Aorta (tissue), 5 donors: ENCODE data around the gene NEURL3. TPM values are rescaled to one million over a fixed set of nuclear protein-coding genes. Genes with fewer than 3 reads are reported as not detected.

Experiments used
- ATAC-seq: fragments of 200-7000 bp; cut with Tn5 transposase; one replicate; pipeline ENCODE4 v1.9.1; 2022; ENCODE audit warnings: moderate library complexity; ENCODE audit not compliant: low FRiP score
- DNase-seq, 2 donors: peaks; one replicate each; pipeline ENCODE4 v3.0.0-alpha.2; 2020
- H3K27ac ChIP-seq, 2 donors: one replicate each; pipeline ENCODE4 v1.5.1; 2013; ENCODE audit warnings: low read length in 2 of 2, mild to moderate bottlenecking in 2 of 2, moderate library complexity in 2 of 2, control low read depth in 1 of 2, inconsistent platforms in 1 of 2, low read depth in 1 of 2
- H3K27me3 ChIP-seq, 2 donors: one replicate each; pipeline ENCODE4 v1.6.1; 2013; ENCODE audit warnings: control low read depth in 1 of 2, low read length in 1 of 2, mild to moderate bottlenecking in 1 of 2, moderate library complexity in 1 of 2; ENCODE audit not compliant: insufficient read depth in 2 of 2, control insufficient read depth in 1 of 2
- H3K36me3 ChIP-seq, 2 donors: one replicate each; pipeline ENCODE4 v1.6.1; 2013; ENCODE audit warnings: control low read depth in 1 of 2, low read length in 1 of 2, mild to moderate bottlenecking in 1 of 2; ENCODE audit not compliant: insufficient read depth in 2 of 2, control insufficient read depth in 1 of 2
- H3K4me1 ChIP-seq, 2 donors: one replicate each; pipeline ENCODE4 v1.6.1; 2013; ENCODE audit warnings: low read length in 2 of 2, control low read depth in 1 of 2, mild to moderate bottlenecking in 1 of 2, moderate library complexity in 1 of 2; ENCODE audit not compliant: insufficient read depth in 2 of 2, control insufficient read depth in 1 of 2
- H3K4me3 ChIP-seq, 2 donors: one replicate each; pipeline ENCODE4 v1.5.1; 2013; ENCODE audit warnings: low read length in 2 of 2, control low read depth in 1 of 2, mild to moderate bottlenecking in 1 of 2
- H3K9me3 ChIP-seq: one replicate; pipeline ENCODE4 v1.6.1; 2013; ENCODE audit warnings: mild to moderate bottlenecking, low read length; ENCODE audit not compliant: control insufficient read depth
- WGBS, 2 donors: extraction: QIAGEN DNeasy Blood & Tissue Kit; methylation state at CpG; one replicate each; pipeline ENCODE4 v1.1.7; 2013; 5-methylcytosine and 5-hydroxymethylcytosine counted together
- intact Hi-C, 2 donors: fragments of 100-400 bp; cut with DNase I; formaldehyde crosslinking; loops; one replicate each; pipeline versions ENCODE4 v1.14.2 to v1.15.0; 2022
- polyA plus RNA-seq, 2 donors: library from polyadenylated mRNA; stranded (reverse); fragments of 200-250 nt; gene quantifications; one replicate each; pipeline ENCODE4 v1.2.3, GENCODE V29; 2013
- total RNA-seq, 2 donors: library from RNA; stranded (reverse); fragmentation: NEBNext Ultra II Directional; extraction: Animal tissue kit (Norgen Biotek cat#: 25700); gene quantifications; one replicate each; pipeline ENCODE4 v1.2.1, GENCODE V29; 2021
- donor health status: healthy with polysubstance abuse.
- donor health status: Bipolar disorder and iron deficiency.
- donor health status: DM: no; HTN: no; CAD: no.
- donor health status: DM: no; HTN: no; CAD: no.
- donor health status: DM: yes; HTN: yes; CAD: no.

Gene NEURL3
- total and polyA plus RNA-seq, 4 donors: 0.33 to 0.75 TPM; not detected in 2

- ATAC-seq: no peak
- H3K4me3 ChIP-seq: no peak overlapping the region
- H3K27ac ChIP-seq: no peak overlapping the region
- H3K36me3 ChIP-seq: no peaks in the 10 kb centered on the region
- no peaks in the 10 kb centered on the region for H3K4me1 ChIP-seq
- no peak for DNase-seq
- H3K9me3 ChIP-seq: no peaks in the 10 kb centered on the region
- no peaks in the 10 kb centered on the region for H3K27me3 ChIP-seq
- intact Hi-C loops: no loop called here
- WGBS, 2 donors: 84 to 98% methylated on average over 2 of the region's 2 CpGs
These were observed 56.0 kb downstream of the NEURL3 start for GRCh38 chr2:96449174-96449573.

GRCh38 chr2:96447726-96448125 lies 57.4 kb downstream of the NEURL3 start:
- Histone ChIP-seq H3K4me1 (no peaks in the 10 kb centered on the region), H3K9me3 (no peaks in the 10 kb centered on the region), H3K4me3 (no peak overlapping the region), H3K27ac (no peak overlapping the region), H3K27me3 (no peaks in the 10 kb centered on the region), H3K36me3 (no peaks in the 10 kb centered on the region)
- intact Hi-C loops: no loop called here
- no peak for ATAC-seq
- DNase-seq: no peak

Other genes with a start within 250 kb of the NEURL3 start
- gene TMEM127, start 239.4 kb downstream of the NEURL3 start, total RNA-seq: 10 to 100 TPM; 53.4 to 53.8 TPM
- gene TMEM127, start 239.4 kb downstream of the NEURL3 start, polyA plus RNA-seq: 10 to 100 TPM in 1 of 2 donors, 1 to 10 TPM in 1; 8.3 to 23.4 TPM
- gene CIAO1, start 239.1 kb downstream of the NEURL3 start, total RNA-seq: 10 to 100 TPM; 46.4 to 57.1 TPM
- 10 to 100 TPM; 25.8 to 49.1 TPM for gene CIAO1, start 239.1 kb downstream of the NEURL3 start, polyA plus RNA-seq
- 10 to 100 TPM; 85.0 to 99.7 TPM for gene SNRNP200, start 199.8 kb downstream of the NEURL3 start, total RNA-seq
- 10 to 100 TPM; 18.9 to 80.1 TPM for gene SNRNP200, start 199.8 kb downstream of the NEURL3 start, polyA plus RNA-seq
- 1 to 10 TPM; 1.9 to 3.6 TPM for gene ITPRIPL1, start 180.0 kb downstream of the NEURL3 start, total RNA-seq
- 1 to 10 TPM in 1 of 2 donors, not detected in 1; 1.2 TPM for gene ITPRIPL1, start 180.0 kb downstream of the NEURL3 start, polyA plus RNA-seq
- gene NCAPH, start 169.6 kb downstream of the NEURL3 start, total RNA-seq: 1 to 10 TPM; 1.0 to 1.4 TPM
- gene NCAPH, start 169.6 kb downstream of the NEURL3 start, polyA plus RNA-seq: under 1 TPM in 1 of 2 donors, not detected in 1; 0.10 TPM
- 100 to 1,000 TPM; 107 to 257 TPM for gene ARID5A, start 31.4 kb upstream of the NEURL3 start, total RNA-seq
- 100 to 1,000 TPM in 1 of 2 donors, 10 to 100 TPM in 1; 51.5 to 264 TPM for gene ARID5A, start 31.4 kb upstream of the NEURL3 start, polyA plus RNA-seq
- gene KANSL3, start 133.0 kb upstream of the NEURL3 start, total RNA-seq: 10 to 100 TPM; 49.9 to 63.0 TPM
- gene KANSL3, start 133.0 kb upstream of the NEURL3 start, polyA plus RNA-seq: 10 to 100 TPM; 15.4 to 31.6 TPM
- under 1 TPM; 0.10 to 0.42 TPM for gene FER1L5, start 137.4 kb upstream of the NEURL3 start, total RNA-seq
- gene FER1L5, start 137.4 kb upstream of the NEURL3 start, polyA plus RNA-seq: under 1 TPM in 1 of 2 donors, not detected in 1; 0.05 TPM
- gene LMAN2L, start 234.7 kb upstream of the NEURL3 start, total RNA-seq: 10 to 100 TPM; 11.3 to 15.7 TPM
- gene LMAN2L, start 234.7 kb upstream of the NEURL3 start, polyA plus RNA-seq: 10 to 100 TPM in 1 of 2 donors, 1 to 10 TPM in 1; 5.1 to 12.9 TPM